Left kidney (tissue), 2 donors: ENCODE measurements around the gene PALM. TPM values are rescaled to one million over a fixed set of nuclear protein-coding genes. Genes with fewer than 3 reads are reported as not detected.

Source experiments
- DNase-seq: peaks from one replicate; pipeline ENCODE4 v3.0.0-alpha.2; 2013
- polyA plus RNA-seq: library from polyadenylated mRNA; unstranded; fragments of 120-200 nt; gene quantifications from one replicate; pipeline ENCODE4 v1.2.1, GENCODE V29; 2013; ENCODE audit not compliant: insufficient read length

PALM gene
- polyA plus RNA-seq, 1 donor, result 73.4 TPM

GRCh38 chr19:750640-751423 is 42.1 kb downstream of the PALM start, which contains the start of gene MISP:
TSS of gene MISP (plus strand) at chr19:751112. CDS start at chr19:756947, 5,835 bp downstream.
- peak; percentile 53 for DNase-seq

- DNase-seq, result no peak
Observed at GRCh38 chr19:751501-752341, 43.0 kb downstream of the PALM start.

GRCh38 chr19:752652-753517 is 44.1 kb downstream of the PALM start:
- peak; percentile 63 for DNase-seq

- no peak for DNase-seq
Observed at GRCh38 chr19:754530-754929, 45.8 kb downstream of the PALM start.

- no peak for DNase-seq
Observed at GRCh38 chr19:755063-755462, 46.3 kb downstream of the PALM start.

GRCh38 chr19:756236-756635 is 47.5 kb downstream of the PALM start:
- no peak for DNase-seq

- DNase-seq, result no peak
Observed at GRCh38 chr19:756821-757688, 48.3 kb downstream of the PALM start.

- no peak for DNase-seq
Observed at GRCh38 chr19:757811-758668, 49.3 kb downstream of the PALM start.

- no peak for DNase-seq
Observed at GRCh38 chr19:763181-763580, 54.4 kb downstream of the PALM start.

- no peak for DNase-seq
Observed at GRCh38 chr19:763869-764268, 55.1 kb downstream of the PALM start.

- no peak for DNase-seq
Observed at GRCh38 chr19:764301-764700, 55.6 kb downstream of the PALM start.

GRCh38 chr19:765179-765738 is 56.5 kb downstream of the PALM start:
- DNase-seq, result no peak

GRCh38 chr19:768424-768823 is 59.7 kb downstream of the PALM start:
- no peak for DNase-seq

GRCh38 chr19:769616-770015 is 60.9 kb downstream of the PALM start:
- no peak for DNase-seq

GRCh38 chr19:771332-771785 is 62.6 kb downstream of the PALM start:
- DNase-seq, result peak; percentile 13

GRCh38 chr19:772063-772462 is 63.3 kb downstream of the PALM start:
- no peak for DNase-seq

GRCh38 chr19:772730-773436 is 64.1 kb downstream of the PALM start:
- DNase-seq, result peak; percentile 53

- no peak for DNase-seq
Observed at GRCh38 chr19:776549-776948, 67.8 kb downstream of the PALM start.
